ENCODE results near the gene RAB6C. TPM values are rescaled to one million over a fixed set of nuclear protein-coding genes. Genes with fewer than 3 reads are reported as not detected.

RAB6C gene
- 2.8 TPM in 1 of 2 replicates, not detected in the other for polyA plus RNA-seq

DNA sequence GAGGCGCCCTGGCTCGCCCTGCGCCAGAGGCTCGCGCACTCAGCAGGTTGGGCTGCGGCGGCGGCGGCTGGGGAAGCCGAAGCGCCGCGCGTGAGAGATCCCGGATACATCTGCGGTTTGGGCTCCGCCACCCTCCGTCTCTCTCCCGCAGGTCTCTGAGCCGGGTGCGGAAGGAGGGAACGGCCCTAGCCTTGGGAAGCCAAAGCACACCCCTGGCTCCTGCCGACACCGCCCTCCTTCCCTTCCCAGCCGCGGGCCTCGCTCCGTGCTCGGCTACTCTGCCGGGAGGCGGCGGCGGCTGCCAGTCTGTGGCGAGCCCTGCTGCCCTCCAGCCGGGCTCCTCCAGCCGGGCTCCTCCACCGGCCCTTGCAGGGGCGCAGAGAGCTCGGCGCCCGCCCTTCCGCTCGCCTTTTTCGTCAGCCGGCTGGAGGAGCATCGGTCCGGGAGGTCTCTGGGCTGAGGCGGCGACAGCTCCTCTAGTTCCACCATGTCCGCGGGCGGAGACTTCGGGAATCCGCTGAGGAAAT, at the start of gene RAB6C:
Gene RAB6C (plus strand): TSS at position 38 of the 527 bp plus-strand sequence. CDS start 450 bp downstream, at position 488.

Other genes starting within 250 kb of the RAB6C start
- gene POTEF, start 149.6 kb downstream of the RAB6C start, polyA plus RNA-seq, result not detected in 2 replicates
- 0.92 TPM in 1 of 2 replicates, not detected in the other for gene CCDC74B, start 165.4 kb downstream of the RAB6C start, polyA plus RNA-seq
- 3.1 and 3.2 TPM in 2 replicates for gene SMPD4, start 201.9 kb downstream of the RAB6C start, polyA plus RNA-seq
- gene MZT2B, start 202.6 kb downstream of the RAB6C start, polyA plus RNA-seq, result 11.4 and 16.2 TPM in 2 replicates
- gene TUBA3E, start 218.8 kb downstream of the RAB6C start, polyA plus RNA-seq, result 0.20 TPM in 1 of 2 replicates, not detected in the other